Chondrocyte (in vitro differentiated cells): ENCODE results near the gene DOK5. TPM values are rescaled to one million over a fixed set of nuclear protein-coding genes. Genes with fewer than 3 reads are reported as not detected.

Experiments
- DNase-seq: peaks from one replicate; pipeline ENCODE4 v3.0.0; 2021; ENCODE audit warnings: mixed read lengths, low spot score
- H3K27ac Mint-ChIP-seq: one replicate; pipeline ENCODE4 v1.8.0; 2021; ENCODE audit warnings: mild to moderate bottlenecking, moderate library complexity, mixed read lengths; ENCODE audit not compliant: unreplicated experiment
- H3K27me3 Mint-ChIP-seq: 2 replicates; pipeline ENCODE4 v1.8.0; 2021; ENCODE audit warnings: low read depth, mixed read lengths
- H3K36me3 Mint-ChIP-seq: 2 replicates; pipeline ENCODE4 v1.8.0; 2021; ENCODE audit warnings: low read depth, mixed read lengths
- H3K4me1 Mint-ChIP-seq: 2 replicates; pipeline ENCODE4 v1.8.0; 2021; ENCODE audit warnings: low read depth, mild to moderate bottlenecking, mixed read lengths
- H3K4me3 Mint-ChIP-seq: one replicate; pipeline ENCODE4 v1.8.0; 2021; ENCODE audit warnings: mild to moderate bottlenecking, moderate library complexity, mixed read lengths; ENCODE audit not compliant: unreplicated experiment
- H3K9me3 Mint-ChIP-seq: 2 replicates; pipeline ENCODE4 v1.8.0; 2021; ENCODE audit warnings: low read depth, mixed read lengths
- CTCF ChIP-seq: fragments of 200-600 bp; sonication (generic); IDR thresholded peaks from 2 replicates; pipeline ENCODE4 v1.5.0; 2021; ENCODE audit warnings: antibody characterized with exemption, mild to moderate bottlenecking, moderate library complexity
- total RNA-seq: library from RNA; stranded (reverse); gene quantifications from 3 replicates; pipeline ENCODE4 v1.2.1, GENCODE V29; 2021

DOK5 gene
- total RNA-seq, 1 donor from 2014 or later, result 8.7 TPM

- peaks cover 1% of the 10 kb centered on the region for H3K36me3 Mint-ChIP-seq
- H3K4me1 Mint-ChIP-seq, result peaks cover 8% of the 10 kb centered on the region
- no peak overlapping the region for H3K27ac Mint-ChIP-seq
- DNase-seq, result no peak
- no peak overlapping the region for H3K4me3 Mint-ChIP-seq
- no peak for TF ChIP-seq CTCF
- H3K27me3 Mint-ChIP-seq, result no peaks in the 10 kb centered on the region
- no peaks in the 10 kb centered on the region for H3K9me3 Mint-ChIP-seq
These were observed 155.7 kb downstream of the DOK5 start for GRCh38 chr20:54631059-54631458.

- TF ChIP-seq CTCF, result no peak
- DNase-seq, result no peak
- Mint-ChIP-seq H3K9me3 (no peaks in the 10 kb centered on the region), H3K36me3 (peaks cover 1% of the 10 kb centered on the region), H3K27me3 (no peaks in the 10 kb centered on the region), H3K4me3 (no peak overlapping the region), H3K27ac (no peak overlapping the region), H3K4me1 (peaks cover 5% of the 10 kb centered on the region)
These were observed 158.3 kb downstream of the DOK5 start for GRCh38 chr20:54633374-54634355.

- no peak overlapping the region for H3K4me3 Mint-ChIP-seq
- H3K4me1 Mint-ChIP-seq, result no peaks in the 10 kb centered on the region
- TF ChIP-seq CTCF, result no peak
- H3K36me3 Mint-ChIP-seq, result peaks cover 1% of the 10 kb centered on the region
- DNase-seq, result no peak
- no peaks in the 10 kb centered on the region for H3K9me3 Mint-ChIP-seq
- no peaks in the 10 kb centered on the region for H3K27me3 Mint-ChIP-seq
- H3K27ac Mint-ChIP-seq, result no peak overlapping the region
These were observed 161.2 kb downstream of the DOK5 start for GRCh38 chr20:54636575-54636974.

GRCh38 chr20:54639941-54640340 lies 164.5 kb downstream of the DOK5 start:
- DNase-seq, result no peak
- Mint-ChIP-seq H3K4me1 (peaks cover 9% of the 10 kb centered on the region), H3K4me3 (no peak overlapping the region), H3K27me3 (no peaks in the 10 kb centered on the region), H3K27ac (no peak overlapping the region), H3K9me3 (no peaks in the 10 kb centered on the region), H3K36me3 (peaks cover 1% of the 10 kb centered on the region)
- no peak for TF ChIP-seq CTCF

GRCh38 chr20:54640800-54641199 lies 165.4 kb downstream of the DOK5 start:
- Mint-ChIP-seq H3K27me3 (no peaks in the 10 kb centered on the region), H3K36me3 (no peaks in the 10 kb centered on the region), H3K4me1 (peaks cover 9% of the 10 kb centered on the region), H3K27ac (no peak overlapping the region), H3K9me3 (no peaks in the 10 kb centered on the region), H3K4me3 (no peak overlapping the region)
- DNase-seq, result no peak
- no peak for TF ChIP-seq CTCF
